Measurements from ENCODE around the gene TAF13. TPM values are rescaled to one million over a fixed set of nuclear protein-coding genes. Genes with fewer than 3 reads are reported as not detected.

Gene TAF13
- total and polyA plus RNA-seq, 9 of the 15 experiments (the other 6 are each of a cell fraction or from before 2014, with no cell fraction given), result 14.9 to 77.2 (median 38.7) TPM

DNA sequence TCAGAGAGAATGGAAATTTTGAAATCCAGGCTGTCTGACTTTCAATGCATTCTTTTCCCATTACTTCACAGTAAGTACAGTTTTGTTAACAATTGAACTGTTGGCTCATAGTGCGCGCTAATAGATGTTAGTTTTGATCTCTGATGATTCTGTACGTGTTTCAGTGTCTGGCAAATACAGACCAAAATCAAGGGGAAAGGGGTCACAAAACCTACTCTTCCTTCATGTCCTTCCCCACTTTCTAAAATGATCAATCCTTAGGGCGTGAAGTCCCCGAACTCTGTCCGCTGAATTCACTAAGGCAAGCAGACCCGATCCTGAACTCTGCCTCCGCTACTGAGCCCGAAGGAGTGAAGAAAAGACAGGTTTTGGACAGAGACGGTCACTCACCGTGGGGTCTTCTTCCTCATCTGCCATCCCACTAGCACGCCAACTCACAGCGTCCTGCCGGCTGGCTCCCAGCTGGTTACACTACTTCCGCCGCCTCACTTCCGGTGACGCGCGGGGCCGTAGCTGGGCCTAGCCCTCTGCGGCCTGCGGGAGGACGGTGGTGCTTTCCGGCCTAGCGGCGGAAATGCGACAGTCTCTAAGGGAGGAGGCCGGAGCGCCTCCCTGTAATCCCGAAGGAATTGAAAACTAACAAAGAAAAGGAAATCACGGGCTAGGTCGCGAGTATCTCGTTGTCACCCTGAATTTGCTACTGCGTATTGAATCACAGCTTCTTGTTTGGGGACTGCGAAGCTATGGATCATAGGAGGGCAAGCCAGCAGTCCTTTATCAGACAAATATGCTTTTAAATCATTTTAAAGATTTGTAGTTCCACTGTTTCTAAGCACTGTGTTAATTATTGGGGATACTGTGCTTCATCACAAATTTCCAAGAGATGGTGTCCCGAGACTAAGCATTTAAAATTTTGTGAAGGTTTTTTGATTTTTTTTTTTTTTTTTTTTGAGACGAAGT is at the start of gene TAF13 (continued):
- no peak for TF ChIP-seq ETV6 (IDR thresholded peaks at IDR 0.05; ENCODE audit: borderline replicate concordance in 1 of 2, low read depth in 2 of 2, low read length in 1 of 2)
- no peak for TF ChIP-seq ETV6 (CRISPR knock-in tag; IDR thresholded peaks at IDR 0.05; ENCODE audit: borderline replicate concordance)
- no peak for TF ChIP-seq HDAC8 (tag; IDR thresholded peaks at IDR 0.05)
- no peak for TF ChIP-seq CUX1 (CRISPR knock-in tag; IDR thresholded peaks at IDR 0.05)
- 0 out of 2 replicates have a peak, but pooled peaks have one; percentile 26 for TF ChIP-seq BCOR (IDR thresholded peaks at IDR 0.05)
- no peak for TF ChIP-seq POU5F1 (IDR thresholded peaks at IDR 0.05; ENCODE audit: borderline replicate concordance, low read depth, low read length, partially characterized antibody)
- TF ChIP-seq KHSRP (IDR thresholded peaks at IDR 0.05), result no peak
- TF ChIP-seq NUFIP1 (IDR thresholded peaks at IDR 0.05; ENCODE audit: partially characterized antibody), result no peak
- TF ChIP-seq ZC3H4 (CRISPR knock-in tag; IDR thresholded peaks at IDR 0.05; ENCODE audit: borderline replicate concordance), result no peak
- TF ChIP-seq ETS2 (tag; IDR thresholded peaks at IDR 0.05; ENCODE audit: borderline replicate concordance, poor library complexity, severe bottlenecking), result no peak
- TF ChIP-seq, protein P1, sequence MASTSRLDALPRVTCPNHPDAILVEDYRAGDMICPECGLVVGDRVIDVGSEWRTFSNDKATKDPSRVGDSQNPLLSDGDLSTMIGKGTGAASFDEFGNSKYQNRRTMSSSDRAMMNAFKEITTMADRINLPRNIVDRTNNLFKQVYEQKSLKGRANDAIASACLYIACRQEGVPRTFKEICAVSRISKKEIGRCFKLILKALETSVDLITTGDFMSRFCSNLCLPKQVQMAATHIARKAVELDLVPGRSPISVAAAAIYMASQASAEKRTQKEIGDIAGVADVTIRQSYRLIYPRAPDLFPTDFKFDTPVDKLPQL (IDR thresholded peaks at IDR 0.05; ENCODE audit: extremely low read depth, insufficient read length), result no peak
- 0 out of 2 replicates have a peak, but pooled peaks have one; percentile 13 for TF ChIP-seq SMC3 (conservative IDR thresholded peaks at IDR 0.05; ENCODE audit: insufficient read depth, low read depth, low read length)
- TF ChIP-seq TBP (optimal IDR thresholded peaks at IDR 0.05; ENCODE audit: low read depth, low read length), result peak; percentile 86
- no peak for TF ChIP-seq GTF3C2 (IDR thresholded peaks at IDR 0.05; ENCODE audit: borderline replicate concordance, extremely low read depth, insufficient read length)
- no peak for TF ChIP-seq BRF1 (IDR thresholded peaks at IDR 0.05; ENCODE audit: borderline replicate concordance, extremely low read depth, insufficient read length)
- no peak for TF ChIP-seq GATA2 (CRISPR knock-in tag; IDR thresholded peaks at IDR 0.05)
- peak; percentile 30 for TF ChIP-seq BRD9 (IDR thresholded peaks at IDR 0.05; ENCODE audit: low read depth, partially characterized antibody)
- no peak for TF ChIP-seq ZNF165 (CRISPR knock-in tag; IDR thresholded peaks at IDR 0.05; ENCODE audit: borderline replicate concordance)
